Left kidney (tissue), 8 donors: ENCODE data around the gene DMXL1. TPM values are rescaled to one million over a fixed set of nuclear protein-coding genes. Genes with fewer than 3 reads are reported as not detected.

Experiments
- DNase-seq: peaks from one replicate; pipeline ENCODE4 v3.0.0-alpha.2; 2013
- long read RNA-seq, 8 donors: transcript quantifications; one replicate each; lab custom pipeline, GENCODE V29; 2026
- polyA plus RNA-seq: library from polyadenylated mRNA; unstranded; fragments of 120-200 nt; gene quantifications from one replicate; pipeline ENCODE4 v1.2.1, GENCODE V29; 2013; ENCODE audit not compliant: insufficient read length

DMXL1 gene
- 66.1 TPM for polyA plus RNA-seq
- long read RNA-seq, donor 1, partial matches to known transcripts, result 10 of 11 reads
- long read RNA-seq, donor 1, other reads (novel, unspliced or antisense), result 0 of 11 reads
- long read RNA-seq, donor 2, result 0 reads
- long read RNA-seq, donor 3, partial matches to known transcripts, result 0 of 2 reads
- long read RNA-seq, donor 3, other reads (novel, unspliced or antisense), result 0 of 2 reads
- long read RNA-seq, donor 4, result 0 reads
- long read RNA-seq, donor 5, partial matches to known transcripts, result 0 of 2 reads
- long read RNA-seq, donor 5, other reads (novel, unspliced or antisense), result 0 of 2 reads
- long read RNA-seq, donor 6, partial matches to known transcripts, result 0 of 1 reads
- long read RNA-seq, donor 6, other reads (novel, unspliced or antisense), result 0 of 1 reads
- long read RNA-seq, donor 7, partial matches to known transcripts, result 7 of 7 reads
- long read RNA-seq, donor 7, other reads (novel, unspliced or antisense), result 0 of 7 reads
- long read RNA-seq, donor 8, result 0 reads

GRCh38 chr5:119070828-119071560 lies at the start of gene DMXL1:
TSS of gene DMXL1 (plus strand) at chr5:119071087. CDS start at chr5:119071570, 483 bp downstream.
- DNase-seq, result peak; percentile 99

GRCh38 chr5:119021149-119021732 lies 49.6 kb upstream of the DMXL1 start:
- no peak for DNase-seq

- DNase-seq, result peak; percentile 26
Observed at GRCh38 chr5:119022017-119022745, 48.7 kb upstream of the DMXL1 start.

- no peak for DNase-seq
Observed at GRCh38 chr5:119022773-119023172, 48.1 kb upstream of the DMXL1 start.

- no peak for DNase-seq
Observed at GRCh38 chr5:119028575-119028974, 42.3 kb upstream of the DMXL1 start.

GRCh38 chr5:119031011-119031886 lies 39.6 kb upstream of the DMXL1 start:
- DNase-seq, result no peak

- DNase-seq, result no peak
Observed at GRCh38 chr5:119031905-119032304, 39.0 kb upstream of the DMXL1 start.

- no peak for DNase-seq
Observed at GRCh38 chr5:119032656-119033055, 38.2 kb upstream of the DMXL1 start.

- no peak for DNase-seq
Observed at GRCh38 chr5:119033135-119033534, 37.8 kb upstream of the DMXL1 start.

- no peak for DNase-seq
Observed at GRCh38 chr5:119036101-119036762, 34.7 kb upstream of the DMXL1 start.

GRCh38 chr5:119037496-119038215 lies 33.2 kb upstream of the DMXL1 start:
- DNase-seq, result no peak

- DNase-seq, result no peak
Observed at GRCh38 chr5:119048246-119048645, 22.6 kb upstream of the DMXL1 start.

- no peak for DNase-seq
Observed at GRCh38 chr5:119049824-119050449, 20.9 kb upstream of the DMXL1 start.

- no peak for DNase-seq
Observed at GRCh38 chr5:119054101-119054500, 16.8 kb upstream of the DMXL1 start.

GRCh38 chr5:119055294-119055693 lies 15.6 kb upstream of the DMXL1 start:
- no peak for DNase-seq

- DNase-seq, result no peak
Observed at GRCh38 chr5:119058979-119059529, 11.8 kb upstream of the DMXL1 start.

GRCh38 chr5:119059740-119060255 lies 11.1 kb upstream of the DMXL1 start:
- DNase-seq, result no peak

GRCh38 chr5:119063579-119064379 lies 7.1 kb upstream of the DMXL1 start:
- DNase-seq, result no peak
